Measurements from ENCODE around the gene ALDH9A1.

GRCh38 chr1:165738794-165739193 lies 40.4 kb upstream of the ALDH9A1 start:
- no peak for TF ChIP-seq CTCF (conservative IDR thresholded peaks at IDR 0.05 in 1 of 2, IDR thresholded peaks at IDR 0.05 in 1 of 2; ENCODE audit: low read depth in 1 of 2, low read length in 2 of 2)
- TF ChIP-seq EZH2 (IDR thresholded peaks at IDR 0.05; ENCODE audit: low read length, missing control alignments) = no peak
